ENCODE measurements around the gene CLIP1.

DNA sequence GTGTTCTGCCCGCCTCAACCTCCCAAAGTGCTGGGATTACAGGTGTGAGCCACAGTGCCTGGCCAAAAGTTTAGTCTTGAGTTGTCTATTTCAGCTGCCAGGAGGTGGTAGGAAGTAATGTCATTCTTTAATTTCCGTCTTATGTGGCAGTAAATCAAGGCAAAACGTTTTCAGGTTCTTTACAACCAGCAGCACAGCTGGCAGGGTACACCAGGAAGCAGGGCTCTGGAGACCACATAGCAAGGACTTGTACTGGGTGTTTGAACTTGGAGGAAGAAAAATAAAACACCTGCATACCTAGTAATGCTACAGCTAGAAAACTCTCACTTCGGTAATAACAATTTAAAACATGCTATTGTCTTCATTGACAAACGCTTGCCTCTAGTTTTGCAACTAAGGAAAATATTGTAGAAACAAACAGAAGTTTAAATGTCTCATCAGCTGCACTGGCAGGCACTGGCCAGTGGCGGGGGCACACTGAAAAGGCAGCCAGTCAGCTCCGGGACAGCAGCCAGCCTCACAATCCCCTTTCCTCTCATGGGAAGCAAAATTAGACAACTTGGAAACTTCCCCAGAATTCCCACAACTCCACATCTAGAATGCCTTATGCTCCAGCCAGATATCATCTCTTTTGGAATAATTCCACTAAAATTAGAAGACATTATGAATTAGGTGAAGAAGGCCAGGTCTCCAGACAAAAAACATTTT is 72.2 kb downstream of the CLIP1 start:
- TF ChIP-seq, protein P1, sequence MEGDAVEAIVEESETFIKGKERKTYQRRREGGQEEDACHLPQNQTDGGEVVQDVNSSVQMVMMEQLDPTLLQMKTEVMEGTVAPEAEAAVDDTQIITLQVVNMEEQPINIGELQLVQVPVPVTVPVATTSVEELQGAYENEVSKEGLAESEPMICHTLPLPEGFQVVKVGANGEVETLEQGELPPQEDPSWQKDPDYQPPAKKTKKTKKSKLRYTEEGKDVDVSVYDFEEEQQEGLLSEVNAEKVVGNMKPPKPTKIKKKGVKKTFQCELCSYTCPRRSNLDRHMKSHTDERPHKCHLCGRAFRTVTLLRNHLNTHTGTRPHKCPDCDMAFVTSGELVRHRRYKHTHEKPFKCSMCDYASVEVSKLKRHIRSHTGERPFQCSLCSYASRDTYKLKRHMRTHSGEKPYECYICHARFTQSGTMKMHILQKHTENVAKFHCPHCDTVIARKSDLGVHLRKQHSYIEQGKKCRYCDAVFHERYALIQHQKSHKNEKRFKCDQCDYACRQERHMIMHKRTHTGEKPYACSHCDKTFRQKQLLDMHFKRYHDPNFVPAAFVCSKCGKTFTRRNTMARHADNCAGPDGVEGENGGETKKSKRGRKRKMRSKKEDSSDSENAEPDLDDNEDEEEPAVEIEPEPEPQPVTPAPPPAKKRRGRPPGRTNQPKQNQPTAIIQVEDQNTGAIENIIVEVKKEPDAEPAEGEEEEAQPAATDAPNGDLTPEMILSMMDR (IDR thresholded peaks at IDR 0.05; ENCODE audit: insufficient read depth, low read length, poor library complexity, severe bottlenecking) = no peak
- TF ChIP-seq EZH2phosphoT487 (conservative IDR thresholded peaks at IDR 0.05; ENCODE audit: low read length) = no peak
